Measurements from ENCODE around the gene SLC16A3.
"Not testable (repeated sequence)": the region's sequence is repeated elsewhere in the genome, so short reads cannot be mapped to it uniquely, and the experiment has no call there.

The SLC16A3 gene

DNA sequence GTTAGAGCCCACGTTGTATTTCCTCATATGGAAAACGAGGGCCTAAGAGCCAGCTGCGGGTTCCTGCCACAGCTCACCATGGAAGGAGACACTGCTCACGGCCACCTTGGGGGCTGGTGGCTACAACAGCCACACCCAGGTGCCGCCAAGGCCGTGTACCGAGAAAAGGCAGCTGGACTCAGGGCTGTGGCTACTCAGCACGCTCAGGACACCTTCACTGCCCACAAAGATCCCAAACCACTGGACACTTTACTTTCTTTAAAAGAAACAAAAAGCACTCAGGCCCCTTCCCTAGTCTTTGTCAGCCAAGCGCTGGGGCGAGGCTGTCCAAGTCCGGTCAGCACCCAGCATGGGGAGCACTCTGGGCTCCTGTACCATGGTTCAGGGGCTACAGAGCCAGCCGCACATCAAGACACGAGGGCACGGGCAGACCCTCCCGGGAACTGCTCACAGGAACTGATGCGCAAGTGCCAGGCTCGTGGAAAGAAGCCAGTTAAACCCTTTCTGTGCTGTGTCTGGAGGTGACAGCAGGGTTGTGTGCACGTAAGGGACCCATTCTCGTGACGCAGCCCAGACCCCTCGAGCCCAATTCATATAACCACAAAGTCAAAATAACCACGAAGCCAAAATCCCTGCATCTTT is 18.5 kb downstream of the SLC16A3 start:
- no peak for DNase-seq (ENCODE audit: low read depth)

DNA sequence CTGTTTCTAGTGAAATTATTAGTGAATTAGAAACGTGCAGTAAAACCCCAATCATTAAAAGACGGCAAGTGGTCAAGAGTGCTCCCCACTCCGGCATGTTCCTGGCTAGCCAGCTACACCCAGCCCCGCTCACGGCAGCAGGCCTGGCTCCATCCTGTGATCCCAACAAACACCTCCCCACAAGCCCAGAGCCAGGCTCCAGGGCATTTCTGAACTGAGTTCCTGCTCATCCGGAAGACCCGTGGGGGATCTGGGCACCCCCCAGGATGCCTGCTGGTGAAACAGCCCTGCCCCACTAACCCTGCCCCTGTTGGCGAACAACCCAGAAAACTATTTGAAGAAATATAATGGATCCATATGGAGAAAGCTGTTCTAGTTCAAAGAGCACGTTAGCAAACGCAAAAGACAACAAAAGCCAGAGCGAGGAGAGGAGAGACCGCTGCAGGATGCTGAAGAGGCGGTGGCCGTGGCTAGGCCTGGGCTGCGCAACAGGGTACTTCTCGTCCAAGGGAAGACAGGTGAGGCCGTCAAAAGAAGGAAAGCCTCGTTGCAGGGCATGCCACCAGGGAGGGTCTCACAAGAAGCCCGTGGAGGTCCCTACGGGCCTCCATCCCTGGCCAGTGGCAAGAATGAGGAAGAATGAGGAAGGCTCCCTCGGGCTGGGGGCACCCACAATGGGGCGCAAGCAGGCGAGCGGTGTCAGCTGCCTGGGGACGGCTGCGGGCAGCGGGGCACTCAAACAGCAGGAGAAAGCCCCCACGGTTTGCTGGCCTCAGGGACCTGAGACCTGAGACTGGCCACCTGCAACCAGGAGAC is 19.2 kb downstream of the SLC16A3 start:
- DNase-seq (ENCODE audit: low read depth), result no peak

- no peak for DNase-seq (ENCODE audit: low read depth)
These were observed 20.2 kb downstream of the SLC16A3 start for GRCh38 chr17:82248815-82249674.

- DNase-seq (ENCODE audit: low read depth), result no peak
These were observed 21.2 kb downstream of the SLC16A3 start for GRCh38 chr17:82249896-82250581.

DNA sequence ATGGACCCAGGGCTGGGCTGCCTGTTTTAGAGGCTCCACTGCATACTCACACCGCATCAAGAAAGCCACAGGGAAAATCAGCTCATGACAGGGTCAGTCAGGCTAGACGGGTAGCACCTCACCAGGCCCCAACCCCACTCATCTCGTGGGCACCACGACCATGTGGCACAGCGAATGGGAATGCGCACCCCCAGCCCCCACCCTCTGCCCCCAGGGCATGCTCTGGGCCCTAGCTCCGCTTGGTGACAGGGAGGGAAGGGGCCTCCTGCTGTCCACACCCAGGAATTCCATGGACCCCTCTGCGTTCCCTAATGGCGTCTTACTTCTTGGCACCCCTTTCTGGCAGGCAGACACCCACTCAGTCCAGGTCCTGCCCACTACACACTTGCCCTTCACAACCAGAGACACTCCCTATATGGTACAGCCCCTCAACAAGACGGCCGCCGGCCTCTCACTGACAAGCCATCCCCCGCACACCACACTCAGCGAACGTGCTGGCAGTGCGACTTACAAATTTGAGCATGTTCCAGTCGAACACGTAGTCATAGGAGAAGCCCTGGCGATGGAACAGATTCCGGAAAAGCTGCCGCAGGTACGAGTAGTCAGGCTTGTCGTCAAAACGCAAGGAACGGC is 22.1 kb downstream of the SLC16A3 start:
- no peak for DNase-seq (ENCODE audit: low read depth)

GRCh38 chr17:82252511-82253178 is 23.8 kb downstream of the SLC16A3 start:
- no peak for DNase-seq (ENCODE audit: low read depth)

- no peak for DNase-seq (ENCODE audit: low read depth)
These were observed 24.3 kb downstream of the SLC16A3 start for GRCh38 chr17:82253179-82253544.

- DNase-seq (ENCODE audit: low read depth), result not testable (repeated sequence)
These were observed 25.3 kb downstream of the SLC16A3 start for GRCh38 chr17:82254096-82254495.

- DNase-seq (ENCODE audit: low read depth), result not testable (repeated sequence)
These were observed 25.9 kb downstream of the SLC16A3 start for GRCh38 chr17:82254746-82255145.

GRCh38 chr17:82255402-82255972 is 26.6 kb downstream of the SLC16A3 start:
- DNase-seq (ENCODE audit: low read depth), result no peak

GRCh38 chr17:82256242-82256885 is 27.5 kb downstream of the SLC16A3 start:
- no peak for DNase-seq (ENCODE audit: low read depth)

DNA sequence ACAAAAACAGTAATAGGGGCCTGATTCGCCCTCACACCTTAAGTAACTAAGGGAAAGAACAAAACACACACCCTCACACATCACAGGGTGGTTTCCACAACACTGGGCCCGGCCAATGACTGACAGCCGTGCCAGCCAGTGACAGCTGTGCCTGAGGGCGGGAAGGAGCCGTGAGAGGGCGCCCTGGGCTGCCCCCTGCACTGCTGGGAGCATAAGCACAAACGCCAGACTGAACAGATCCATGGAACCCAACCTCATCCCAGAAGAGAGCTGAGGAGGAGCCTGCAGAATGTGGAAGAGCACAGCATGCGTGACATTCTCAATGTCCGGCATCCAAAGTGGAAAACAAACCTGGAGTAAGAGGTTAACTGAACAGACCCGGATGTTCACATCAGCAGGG is 28.6 kb downstream of the SLC16A3 start:
- no peak for DNase-seq (ENCODE audit: low read depth)

DNA sequence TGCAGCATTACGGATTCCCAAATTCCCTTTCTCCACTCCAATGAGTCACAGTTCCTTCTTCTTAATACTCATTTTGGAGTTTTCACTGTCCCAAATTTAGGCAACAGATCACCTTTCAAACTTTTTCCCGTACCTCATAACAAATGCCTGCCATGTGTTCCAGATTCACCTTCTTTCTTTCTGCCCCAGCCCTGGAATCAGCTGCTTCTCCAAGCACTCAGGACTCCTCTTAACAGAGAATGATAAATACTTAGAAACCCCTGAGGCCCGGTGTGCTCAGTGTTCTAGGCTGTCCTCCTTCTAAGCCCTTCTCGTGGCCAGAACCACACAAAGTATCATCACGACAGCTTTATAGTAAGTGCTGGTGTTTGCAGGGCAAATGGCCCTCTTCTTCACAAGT is 29.7 kb downstream of the SLC16A3 start:
- DNase-seq (ENCODE audit: low read depth), result no peak

- DNase-seq (ENCODE audit: low read depth), result not testable (repeated sequence)
These were observed 31.4 kb downstream of the SLC16A3 start for GRCh38 chr17:82259972-82260961.

GRCh38 chr17:82262344-82262743 is 33.5 kb downstream of the SLC16A3 start:
- no peak for DNase-seq (ENCODE audit: low read depth)

DNA sequence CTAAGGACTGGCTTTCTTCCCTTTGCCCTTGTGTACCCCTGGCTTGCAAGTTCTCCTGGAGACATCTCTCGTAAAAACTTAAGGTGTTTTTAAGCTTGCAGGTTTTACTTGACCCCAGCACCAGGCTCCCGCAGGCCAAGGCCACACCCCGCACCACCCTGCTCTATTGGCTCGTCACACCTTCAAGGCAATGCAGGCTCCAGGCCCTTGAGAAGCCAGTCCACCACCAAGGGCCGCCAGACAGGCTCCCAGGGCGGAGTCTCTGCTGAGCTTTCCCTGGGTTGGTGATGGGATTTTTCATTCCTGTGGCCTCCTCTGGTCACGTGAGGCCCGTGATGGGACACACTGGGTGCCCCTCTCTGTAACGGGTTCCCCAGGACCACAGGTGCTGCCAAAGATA is 34.8 kb downstream of the SLC16A3 start:
- no peak for DNase-seq (ENCODE audit: low read depth)

DNA sequence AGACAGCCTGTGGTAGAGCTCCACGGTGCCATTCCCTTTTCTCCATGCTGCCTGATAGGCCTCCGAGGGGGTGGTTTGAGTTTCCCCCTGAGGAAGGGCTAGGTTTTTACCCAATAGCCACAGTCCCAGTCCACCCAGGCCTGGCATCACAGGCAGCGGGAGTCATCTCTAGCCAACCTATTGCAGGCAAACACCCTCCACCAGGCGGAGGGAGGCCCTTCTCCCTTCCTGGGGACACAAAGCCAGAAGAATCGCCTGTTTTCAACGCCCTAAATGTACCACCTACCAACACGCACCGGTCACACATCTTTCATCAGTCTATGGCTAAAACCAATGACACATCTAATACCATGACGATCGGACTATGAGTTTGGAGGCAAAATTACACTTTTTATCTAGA is 37.3 kb downstream of the SLC16A3 start:
- no peak for DNase-seq (ENCODE audit: low read depth)

GRCh38 chr17:82267575-82268379 is 38.9 kb downstream of the SLC16A3 start:
- peak; percentile 91 for DNase-seq (ENCODE audit: low read depth)

Data from GM04504 (cell line).